ENCODE results near the gene SECISBP2. TPM values are rescaled to one million over a fixed set of nuclear protein-coding genes. Genes with fewer than 3 reads are reported as not detected.
A peak's percentile ranks its signal among the peaks of the same experiment; 100 is the strongest.

SECISBP2 gene
- polyA plus RNA-seq, 1 donor (not counting 4 experiments of a cell fraction or from before 2014, with no cell fraction given): 24.3 TPM

DNA sequence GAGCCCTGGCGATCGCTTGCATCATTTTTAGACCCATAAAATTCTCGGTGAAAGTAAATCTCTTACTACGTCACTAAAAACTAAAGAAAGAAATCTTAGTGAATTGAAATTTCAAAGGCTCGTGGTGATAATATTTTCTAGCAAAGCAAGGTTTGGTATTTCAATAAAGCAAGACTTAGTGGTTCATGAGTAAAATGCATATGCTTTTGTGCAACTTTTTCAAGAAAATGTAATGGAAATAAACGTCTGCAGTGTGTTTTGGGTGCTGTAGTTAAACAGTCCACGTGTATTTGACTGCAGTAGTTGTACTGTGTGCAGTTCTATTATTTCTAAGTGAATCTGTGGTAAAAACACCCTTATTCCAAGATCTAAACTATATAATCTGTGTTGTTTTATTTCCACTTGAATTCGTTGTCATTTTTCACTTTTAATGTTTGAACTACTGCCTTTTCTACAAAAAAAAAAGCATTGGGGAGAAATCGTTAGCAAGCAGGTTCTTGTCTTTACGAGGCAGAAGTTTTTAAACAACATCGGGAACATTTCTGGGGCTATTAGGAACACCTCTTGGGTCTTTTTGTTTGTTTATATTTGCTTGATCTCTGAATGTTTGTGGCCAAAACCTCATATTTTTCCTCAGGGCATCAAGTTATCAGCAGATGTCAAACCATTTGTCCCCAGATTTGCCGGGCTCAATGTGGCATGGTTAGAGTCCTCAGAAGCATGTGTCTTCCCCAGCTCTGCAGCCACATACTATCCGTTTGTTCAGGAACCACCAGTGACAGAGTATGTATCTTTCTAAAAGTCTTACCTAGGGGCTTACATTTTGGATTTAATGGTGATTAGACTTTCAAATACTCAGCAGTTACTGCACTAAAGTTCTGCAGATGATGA lies 960 bp downstream of the SECISBP2 start:
- dilution Hi-C loops (cut with MboI; ENCODE audit: extremely low pct_ligation_motif_present, low sequenced_read_pairs): no loop called here
- Histone ChIP-seq H2AFZ (ENCODE audit: control insufficient read depth, low read length) (peak overlapping the region; percentile 41), H3K4me1 (ENCODE audit: control insufficient read depth, extremely low read depth, insufficient read depth, low read length) (peaks cover 30% of the 10 kb centered on the region), H3K9me3 (ENCODE audit: control insufficient read depth, low read depth, low read length) (no peaks in the 10 kb centered on the region), H3K27me3 (ENCODE audit: control insufficient read depth, extremely low read depth, insufficient read depth, low read length) (no peaks in the 10 kb centered on the region), H3K79me2 (ENCODE audit: control insufficient read depth, insufficient read depth, low read length) (peaks cover 66% of the 10 kb centered on the region), H3K9me1 (ENCODE audit: control insufficient read depth, extremely low read depth, insufficient read depth, low read length) (peaks cover 2% of the 10 kb centered on the region), H3K36me3 (ENCODE audit: control insufficient read depth in 2 of 2, extremely low read depth in 1 of 2, insufficient read depth in 2 of 2, low read length in 2 of 2) (peaks cover 0 to 21% of the 10 kb centered on the region in 2 experiments), H3K27ac (ENCODE audit: control insufficient read depth, insufficient read depth, low read length) (peak overlapping the region; percentile 97), H3K4me2 (ENCODE audit: control insufficient read depth, extremely low read depth, insufficient read depth, low read depth, low read length) (peak overlapping the region; percentile 93), H3K4me3 (ENCODE audit: control insufficient read depth in 2 of 3, extremely low read depth in 1 of 3, insufficient read depth in 2 of 3, low read depth in 1 of 3, low read length in 3 of 3) (peak overlapping the region; percentile 71 to 90 (median 83)), H4K20me1 (ENCODE audit: control insufficient read depth, extremely low read depth, insufficient read depth, low read length) (no peaks in the 10 kb centered on the region), H3K9ac (ENCODE audit: control insufficient read depth, extremely low read depth, insufficient read depth, low read length) (peak overlapping the region; percentile 96)
- DNase-seq (ENCODE audit: low read depth, low spot score) (no peak), FAIRE-seq (no peak)
- TF ChIP-seq EZH2 (IDR thresholded peaks at IDR 0.05; ENCODE audit: low read length): no peak
- TF ChIP-seq, protein P1, sequence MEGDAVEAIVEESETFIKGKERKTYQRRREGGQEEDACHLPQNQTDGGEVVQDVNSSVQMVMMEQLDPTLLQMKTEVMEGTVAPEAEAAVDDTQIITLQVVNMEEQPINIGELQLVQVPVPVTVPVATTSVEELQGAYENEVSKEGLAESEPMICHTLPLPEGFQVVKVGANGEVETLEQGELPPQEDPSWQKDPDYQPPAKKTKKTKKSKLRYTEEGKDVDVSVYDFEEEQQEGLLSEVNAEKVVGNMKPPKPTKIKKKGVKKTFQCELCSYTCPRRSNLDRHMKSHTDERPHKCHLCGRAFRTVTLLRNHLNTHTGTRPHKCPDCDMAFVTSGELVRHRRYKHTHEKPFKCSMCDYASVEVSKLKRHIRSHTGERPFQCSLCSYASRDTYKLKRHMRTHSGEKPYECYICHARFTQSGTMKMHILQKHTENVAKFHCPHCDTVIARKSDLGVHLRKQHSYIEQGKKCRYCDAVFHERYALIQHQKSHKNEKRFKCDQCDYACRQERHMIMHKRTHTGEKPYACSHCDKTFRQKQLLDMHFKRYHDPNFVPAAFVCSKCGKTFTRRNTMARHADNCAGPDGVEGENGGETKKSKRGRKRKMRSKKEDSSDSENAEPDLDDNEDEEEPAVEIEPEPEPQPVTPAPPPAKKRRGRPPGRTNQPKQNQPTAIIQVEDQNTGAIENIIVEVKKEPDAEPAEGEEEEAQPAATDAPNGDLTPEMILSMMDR (optimal IDR thresholded peaks at IDR 0.05 in 1 of 3, IDR thresholded peaks at IDR 0.05 in 1 of 3, conservative IDR thresholded peaks at IDR 0.05 in 1 of 3; ENCODE audit: extremely low read depth in 1 of 3, insufficient read depth in 2 of 3, low read length in 3 of 3): no peak

DNA sequence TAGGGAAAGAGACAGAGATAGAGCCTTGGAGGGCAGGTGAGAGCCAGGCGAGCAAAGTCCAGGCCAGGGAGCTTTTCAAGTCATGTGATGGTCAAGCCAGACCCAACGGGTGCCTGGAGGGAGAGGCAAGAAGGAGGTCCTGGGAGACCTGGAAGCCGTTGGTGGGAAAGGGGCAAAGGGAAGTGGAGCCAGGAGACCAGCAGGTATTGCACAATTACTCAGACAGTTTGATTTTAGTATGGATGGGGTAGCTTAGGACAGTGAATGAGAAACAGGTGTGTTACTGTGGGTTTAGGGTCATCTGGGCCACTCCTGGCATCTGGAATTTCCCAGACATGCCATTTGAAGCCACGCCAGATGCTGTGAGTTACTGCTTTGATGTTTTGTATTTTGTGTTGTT lies 5.1 kb downstream of the SECISBP2 start:
- H3K79me2 ChIP-seq (ENCODE audit: control insufficient read depth, insufficient read depth, low read length): peaks cover 40% of the 10 kb centered on the region
- FAIRE-seq: no peak
- dilution Hi-C loops (cut with MboI; ENCODE audit: extremely low pct_ligation_motif_present, low sequenced_read_pairs): no loop called here

More for the DNA sequence above, 5.1 kb downstream of the SECISBP2 start:
- no peaks in the 10 kb centered on the region for H3K9me3 ChIP-seq (ENCODE audit: control insufficient read depth, low read depth, low read length)
- no peak overlapping the region for H3K4me3 ChIP-seq (ENCODE audit: control insufficient read depth in 2 of 3, extremely low read depth in 1 of 3, insufficient read depth in 2 of 3, low read depth in 1 of 3, low read length in 3 of 3)
- peaks cover 0 to 18% of the 10 kb centered on the region in 2 experiments for H3K36me3 ChIP-seq (ENCODE audit: control insufficient read depth in 2 of 2, extremely low read depth in 1 of 2, insufficient read depth in 2 of 2, low read length in 2 of 2)
- peaks cover 8% of the 10 kb centered on the region for H3K4me1 ChIP-seq (ENCODE audit: control insufficient read depth, extremely low read depth, insufficient read depth, low read length)
- H3K9ac ChIP-seq (ENCODE audit: control insufficient read depth, extremely low read depth, insufficient read depth, low read length): no peak overlapping the region
- no peak for TF ChIP-seq EZH2 (IDR thresholded peaks at IDR 0.05; ENCODE audit: low read length)
- TF ChIP-seq, protein P1 (optimal IDR thresholded peaks at IDR 0.05 in 1 of 3, IDR thresholded peaks at IDR 0.05 in 1 of 3, conservative IDR thresholded peaks at IDR 0.05 in 1 of 3; ENCODE audit: extremely low read depth in 1 of 3, insufficient read depth in 2 of 3, low read length in 3 of 3): no peak
- peaks cover 2% of the 10 kb centered on the region for H3K9me1 ChIP-seq (ENCODE audit: control insufficient read depth, extremely low read depth, insufficient read depth, low read length)
- no peaks in the 10 kb centered on the region for H4K20me1 ChIP-seq (ENCODE audit: control insufficient read depth, extremely low read depth, insufficient read depth, low read length)
- H3K4me2 ChIP-seq (ENCODE audit: control insufficient read depth, extremely low read depth, insufficient read depth, low read depth, low read length): no peak overlapping the region
- DNase-seq (ENCODE audit: low read depth, low spot score): no peak
- H2AFZ ChIP-seq (ENCODE audit: control insufficient read depth, low read length): no peak overlapping the region
- no peaks in the 10 kb centered on the region for H3K27me3 ChIP-seq (ENCODE audit: control insufficient read depth, extremely low read depth, insufficient read depth, low read length)
- H3K27ac ChIP-seq (ENCODE audit: control insufficient read depth, insufficient read depth, low read length): no peak overlapping the region
